GM19238 (cell line): Measurements from ENCODE around the gene PGP.

Experiments
- DNase-seq: peaks from one replicate; pipeline ENCODE4 v3.0.0; 2011; ENCODE audit warnings: low spot score; ENCODE audit not compliant: insufficient read length

Gene PGP

GRCh38 chr16:2237493-2238149 lies 23.0 kb upstream of the PGP start:
- DNase-seq = no peak

DNA sequence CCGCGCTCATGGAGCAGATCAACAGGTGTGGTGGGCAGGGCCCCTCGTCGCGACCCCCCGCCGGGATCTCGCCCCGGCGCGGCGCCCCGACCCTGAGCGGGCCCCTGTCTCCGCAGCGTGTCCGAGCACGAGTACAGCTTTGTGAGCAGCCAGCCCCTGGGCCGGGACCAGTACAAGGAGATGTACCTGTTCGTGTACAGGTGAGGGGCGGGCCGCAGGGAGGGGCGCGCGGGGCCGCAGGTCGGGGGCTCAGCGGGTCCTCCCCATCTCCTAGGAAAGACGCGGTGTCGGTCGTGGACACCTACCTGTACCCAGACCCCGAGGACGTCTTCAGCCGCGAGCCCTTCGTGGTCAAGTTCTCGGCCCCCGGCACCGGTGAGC lies 22.5 kb upstream of the PGP start:
- no peak for DNase-seq

- no peak for DNase-seq
These were observed 21.9 kb upstream of the PGP start, which contains the start of gene DNASE1L2 for GRCh38 chr16:2236337-2237101. Gene DNASE1L2, plus strand, starts transcription at chr16:2236444. Its CDS starts 373 bp downstream, at chr16:2236817.

- DNase-seq = no peak
These were observed 21.2 kb upstream of the PGP start for GRCh38 chr16:2235695-2236336.

DNA sequence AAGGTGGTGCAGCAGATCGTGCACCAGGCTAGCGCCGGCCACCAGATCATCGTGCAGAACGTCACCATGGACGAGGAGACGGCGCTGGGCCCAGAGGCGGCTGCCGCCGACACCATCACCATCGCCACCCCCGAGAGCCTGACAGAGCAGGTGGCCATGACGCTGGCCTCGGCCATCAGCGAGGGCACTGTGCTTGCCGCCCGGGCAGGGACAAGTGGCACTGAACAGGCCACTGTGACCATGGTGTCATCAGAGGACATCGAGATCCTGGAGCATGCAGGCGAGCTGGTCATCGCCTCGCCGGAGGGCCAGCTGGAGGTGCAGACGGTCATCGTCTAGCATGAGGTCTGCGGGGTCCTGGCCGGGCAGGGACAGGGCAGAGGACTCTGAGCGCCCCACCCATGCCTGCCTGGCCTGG lies 20.6 kb upstream of the PGP start:
- DNase-seq = no peak

- DNase-seq = no peak
These were observed 20.2 kb upstream of the PGP start for GRCh38 chr16:2234813-2235170.

- no peak for DNase-seq
These were observed 19.5 kb upstream of the PGP start for GRCh38 chr16:2233872-2234812.

GRCh38 chr16:2233046-2233775 lies 18.6 kb upstream of the PGP start:
- DNase-seq = no peak

- no peak for DNase-seq
These were observed 17.7 kb upstream of the PGP start for GRCh38 chr16:2232094-2232990.

GRCh38 chr16:2231016-2231931 lies 16.6 kb upstream of the PGP start:
- DNase-seq = no peak

DNA sequence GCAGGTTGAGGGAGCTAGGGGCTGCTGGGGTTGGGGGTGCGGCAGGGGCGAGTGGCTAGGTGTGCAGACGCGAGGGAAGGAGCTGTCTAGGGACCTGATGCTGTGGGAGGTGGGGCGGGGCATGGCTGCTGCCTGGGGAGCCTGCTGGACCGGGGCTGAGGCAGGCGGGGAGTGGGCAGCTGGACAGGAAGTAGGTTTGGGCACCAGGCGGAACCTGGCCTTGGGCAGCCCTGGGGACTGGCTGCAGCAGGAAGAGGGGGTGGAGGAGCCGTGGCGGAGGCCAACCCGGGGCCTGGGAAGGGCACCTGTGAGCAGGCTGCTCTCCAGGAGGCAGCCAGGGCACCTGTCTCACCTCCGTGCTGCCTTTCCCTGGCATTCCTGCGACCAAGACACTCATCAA lies 15.7 kb upstream of the PGP start:
- no peak for DNase-seq

DNA sequence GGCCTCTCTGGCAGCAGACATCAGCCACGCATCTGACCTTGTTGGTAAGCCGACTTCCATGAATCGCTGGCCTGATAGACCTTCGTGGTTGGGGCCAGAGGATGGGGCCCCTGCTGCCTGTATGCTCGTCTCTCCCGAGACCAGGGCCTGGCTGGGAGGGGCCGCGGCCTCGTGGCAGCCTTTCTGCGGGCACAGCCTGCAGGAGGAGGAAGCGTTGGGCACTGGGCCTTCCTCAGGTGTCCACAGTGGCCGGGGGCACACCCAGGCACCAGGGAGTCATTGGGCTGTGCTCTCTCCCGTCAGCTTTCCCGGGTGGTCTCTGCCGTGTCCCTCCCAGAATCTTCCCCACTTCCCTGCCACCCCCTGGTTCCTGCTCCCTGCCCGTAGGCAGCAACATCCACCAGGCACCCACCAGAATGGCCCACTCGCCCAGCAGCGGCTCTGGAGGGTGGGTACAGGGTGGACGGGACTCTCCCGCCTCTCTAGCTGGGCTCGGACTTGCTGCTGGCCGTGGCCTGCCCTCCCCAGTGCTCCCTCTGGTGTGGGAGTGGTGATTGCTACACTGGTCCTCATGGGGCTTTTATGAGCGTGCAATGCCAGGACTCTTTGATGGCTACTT lies 15.1 kb upstream of the PGP start:
- no peak for DNase-seq

GRCh38 chr16:2229091-2229490 lies 14.5 kb upstream of the PGP start:
- no peak for DNase-seq

DNA sequence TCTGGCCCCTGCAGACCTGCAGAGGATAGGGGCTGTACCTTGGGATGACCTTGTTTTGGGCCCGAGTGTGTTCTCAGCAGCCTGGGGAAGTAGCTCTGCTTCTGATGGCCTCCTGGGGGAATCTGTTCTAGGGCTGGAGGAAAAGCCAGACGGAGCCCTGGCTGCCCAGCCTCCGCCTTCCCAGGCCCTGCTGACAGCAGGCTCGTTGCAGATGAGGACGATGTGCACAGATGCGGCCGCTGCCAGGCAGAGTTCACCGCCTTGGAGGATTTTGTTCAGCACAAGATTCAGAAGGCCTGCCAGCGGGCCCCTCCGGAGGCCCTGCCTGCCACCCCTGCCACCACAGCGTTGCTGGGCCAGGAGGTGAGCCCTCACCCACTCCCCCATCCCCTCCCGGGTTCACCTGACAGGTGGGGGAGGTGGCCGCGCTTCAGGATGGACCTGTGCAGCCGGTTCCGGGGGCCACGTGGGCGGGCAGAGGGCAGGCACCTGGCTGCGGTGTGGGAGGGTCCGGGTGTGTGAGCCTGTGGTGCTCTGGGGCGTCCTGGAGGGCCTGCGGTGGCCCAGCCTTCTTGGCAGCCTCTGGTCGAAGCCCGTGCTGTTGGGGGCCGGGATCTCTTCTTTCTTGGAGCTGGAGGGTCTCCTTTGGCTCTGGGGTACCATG lies 13.7 kb upstream of the PGP start:
- no peak for DNase-seq

- DNase-seq = no peak
These were observed 12.3 kb upstream of the PGP start for GRCh38 chr16:2226918-2227317.

- DNase-seq = no peak
These were observed 11.7 kb upstream of the PGP start for GRCh38 chr16:2226245-2226793.

DNA sequence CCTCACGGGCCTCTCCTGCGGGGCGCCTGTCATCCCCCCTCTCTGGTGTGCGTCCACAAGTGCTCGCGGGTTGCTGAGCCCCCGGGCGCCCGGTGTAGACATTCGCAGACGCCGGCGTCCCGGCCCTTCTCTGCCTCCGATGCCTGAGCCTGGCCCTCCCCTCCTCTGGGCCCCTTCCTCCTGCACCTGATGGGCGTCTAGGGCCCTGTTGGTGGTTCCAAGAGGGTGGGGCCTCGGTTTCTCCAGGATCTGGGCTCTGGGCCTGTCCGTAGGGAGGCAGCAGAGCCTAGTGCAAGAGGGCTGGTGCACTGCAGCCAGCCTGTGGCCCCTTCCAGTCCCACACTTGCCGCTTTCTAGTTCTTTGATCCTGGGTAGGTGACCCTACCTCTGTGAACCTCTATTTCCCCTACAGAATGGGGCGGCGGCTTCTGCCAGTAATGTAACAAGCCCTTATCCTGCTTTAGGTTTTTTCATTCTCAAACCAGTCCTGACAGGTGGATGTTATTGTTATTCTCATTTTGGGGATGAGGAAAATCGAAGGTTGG lies 9.4 kb upstream of the PGP start:
- peak; percentile 66 for DNase-seq
